Fibroblast of skin of abdomen (primary cell): Measurements from ENCODE around the gene TPRG1L.

Experiments used
- DNase-seq: peaks from one replicate; pipeline ENCODE4 v3.0.0-alpha.2; 2013

TPRG1L gene

DNA sequence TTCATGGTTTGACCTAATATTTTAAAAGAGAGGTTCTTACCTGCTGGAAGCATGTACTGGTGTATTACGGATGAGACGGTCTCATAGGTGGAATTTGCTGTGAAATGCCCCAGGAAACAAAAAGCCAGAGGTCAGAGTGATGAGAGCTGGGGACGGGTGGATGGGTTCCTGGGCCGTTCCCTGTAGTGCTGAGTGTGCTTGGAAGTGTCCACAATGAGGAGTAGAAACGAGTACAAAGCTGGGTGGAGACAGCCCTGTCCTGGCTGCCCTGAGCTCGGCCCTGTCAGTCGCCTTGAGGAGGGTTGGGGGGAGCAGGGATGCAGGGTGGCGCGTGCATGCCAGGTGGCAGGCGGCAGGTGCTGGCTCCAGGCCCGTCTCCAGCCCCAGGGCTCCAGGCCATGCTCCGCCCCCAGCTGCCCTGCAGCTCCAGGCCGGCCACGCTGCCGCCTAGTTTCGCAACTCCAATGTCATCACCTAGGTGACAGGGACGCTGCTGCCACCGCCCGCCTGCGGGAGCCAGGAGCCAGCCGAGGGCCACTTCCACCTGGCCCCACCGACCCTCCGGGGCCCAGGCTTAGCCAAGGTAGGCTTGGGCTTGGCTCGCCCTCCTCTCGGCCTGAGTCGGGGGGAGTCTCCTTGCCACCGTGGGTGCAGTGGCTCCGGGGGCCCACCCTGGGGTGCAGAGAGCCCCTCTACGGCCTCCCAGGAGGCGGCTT, 43.9 kb downstream of the TPRG1L start:
- DNase-seq: no peak

DNA sequence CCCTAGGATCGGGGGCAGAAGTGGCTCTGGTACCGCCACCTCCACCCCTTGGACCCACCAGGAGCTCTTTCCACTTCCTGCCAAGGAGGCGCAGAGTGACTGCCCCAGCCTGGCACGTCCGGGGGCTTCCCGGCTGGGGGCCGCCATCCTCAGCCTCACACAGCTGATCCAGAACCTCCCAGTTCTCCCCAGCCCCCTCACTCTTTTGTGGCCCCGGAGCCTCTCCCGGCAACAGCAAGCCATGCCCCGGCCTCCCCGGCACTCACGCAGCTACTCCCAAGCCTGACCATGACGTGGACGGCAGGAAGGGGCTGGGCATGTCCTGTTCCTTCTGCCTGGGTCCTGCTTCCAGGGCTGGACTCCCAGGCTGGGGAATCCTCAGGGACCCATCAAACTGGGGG, 44.6 kb downstream of the TPRG1L start:
- no peak for DNase-seq

DNA sequence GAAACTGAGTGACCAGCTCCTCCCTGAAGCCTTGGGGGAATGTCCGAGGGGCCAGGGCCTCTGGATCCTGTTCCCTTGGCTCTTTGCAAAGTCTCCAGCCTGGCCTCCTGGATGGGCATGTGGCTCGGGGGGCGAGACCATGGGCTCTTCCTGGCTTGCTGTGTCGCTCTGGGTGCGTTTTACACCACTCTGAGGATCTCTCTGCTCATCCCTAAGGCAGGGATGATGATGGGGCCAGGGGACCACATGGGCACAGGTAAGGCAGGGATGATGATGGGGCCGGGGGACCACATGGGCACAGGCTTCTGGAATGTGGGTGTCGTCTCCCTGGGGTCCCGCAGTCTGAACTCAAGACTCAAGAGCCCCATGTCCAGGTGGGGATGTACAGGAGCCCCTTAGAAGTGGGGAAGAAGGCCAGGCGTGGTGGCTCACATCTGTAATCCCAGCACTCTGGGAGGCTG, 45.2 kb downstream of the TPRG1L start:
- no peak for DNase-seq

DNA sequence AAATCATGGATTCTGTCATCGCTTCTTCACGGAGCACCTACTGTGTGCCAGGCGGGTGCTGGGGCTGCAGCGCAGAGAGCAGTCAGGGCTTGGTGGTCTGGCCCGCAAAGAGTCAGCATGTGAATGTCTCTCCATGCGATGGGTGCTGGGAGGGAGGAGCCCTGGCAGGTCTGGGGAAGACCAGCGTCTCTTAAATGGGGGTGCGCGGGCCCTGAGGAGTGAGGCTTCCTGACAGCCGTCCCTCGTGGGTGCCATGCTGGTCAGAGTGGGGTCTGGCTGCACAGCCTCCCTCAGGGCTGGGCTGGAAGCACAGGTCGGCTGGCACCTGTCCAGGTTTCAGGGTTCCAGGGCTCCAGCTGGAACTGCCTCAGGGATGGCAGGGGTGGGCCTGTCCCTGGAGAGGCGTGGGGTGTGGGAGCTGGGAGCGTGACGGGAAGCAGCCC, 46.0 kb downstream of the TPRG1L start:
- no peak for DNase-seq

DNA sequence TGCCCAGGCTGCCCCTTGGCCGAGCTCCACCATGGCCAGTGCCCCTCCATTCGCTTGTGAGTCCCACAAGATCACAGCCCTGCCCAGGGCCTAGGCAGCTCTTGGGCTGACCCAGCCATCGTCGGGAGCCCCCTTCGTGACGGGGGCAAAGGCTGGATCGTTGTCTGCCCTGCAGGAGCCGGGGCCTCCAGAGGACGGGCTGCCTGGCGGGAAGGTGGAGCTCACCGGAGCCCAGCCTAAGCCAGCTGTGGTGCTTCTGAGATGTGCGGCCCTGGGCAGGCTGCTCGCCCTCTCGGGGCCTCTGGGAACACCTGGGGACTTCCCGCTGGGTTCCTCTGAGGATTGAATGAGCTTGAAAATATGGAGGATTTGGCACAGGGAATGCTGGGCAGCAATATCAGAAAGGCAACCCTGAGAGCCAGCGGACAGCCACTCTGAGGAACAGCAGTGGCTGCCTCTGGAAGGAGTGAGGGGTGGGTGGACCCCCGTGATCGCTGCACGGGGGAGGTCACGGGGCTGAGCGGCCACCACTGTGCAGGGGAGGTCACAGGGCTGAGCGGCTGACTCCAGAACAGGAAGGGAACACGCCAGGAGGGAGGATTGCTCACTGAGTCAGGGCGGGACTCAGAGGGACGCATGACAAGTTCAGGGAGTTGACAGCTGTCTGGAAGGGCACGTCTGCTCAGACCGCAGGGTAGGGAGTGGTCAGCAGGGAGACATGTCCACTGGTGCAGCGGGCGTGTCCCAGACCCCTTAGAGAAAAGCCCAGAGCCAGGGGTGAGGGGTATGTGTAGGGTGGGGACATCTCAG, 46.8 kb downstream of the TPRG1L start:
- no peak for DNase-seq

DNA sequence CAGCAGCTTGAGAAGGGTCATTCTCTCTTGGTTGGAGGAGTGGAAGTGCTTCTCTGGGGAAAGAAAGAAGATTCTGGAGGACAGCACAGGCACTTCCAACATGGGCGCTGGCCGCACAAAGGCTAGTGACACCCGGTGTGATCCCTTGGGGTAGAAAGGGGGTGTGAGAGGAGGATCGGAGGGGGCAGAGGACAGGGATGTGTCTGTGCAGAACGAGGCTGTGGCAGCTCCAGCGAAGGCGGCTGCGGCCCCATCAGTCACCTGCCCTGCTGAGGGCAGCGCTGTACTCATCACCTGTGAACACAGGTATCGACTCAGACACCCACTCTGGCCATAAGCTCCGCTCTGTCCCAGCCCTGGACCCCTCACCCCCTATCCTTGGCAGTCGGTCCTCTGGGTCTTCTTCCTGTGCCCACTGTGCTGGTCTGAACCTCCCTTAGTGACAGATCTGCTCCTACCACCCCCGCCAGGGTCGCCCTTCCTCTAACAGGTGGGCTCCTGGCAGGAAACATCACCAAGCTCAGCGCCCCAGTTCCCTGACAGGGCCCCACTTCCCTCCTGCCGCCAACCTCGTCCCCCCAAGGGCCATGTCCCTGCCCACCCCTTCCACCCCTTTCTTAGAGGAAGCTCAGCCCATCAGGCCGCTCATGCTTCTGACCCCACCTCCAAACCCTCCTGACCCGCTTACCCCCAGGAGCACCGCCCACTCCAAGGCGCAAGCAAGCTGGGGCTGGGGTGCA, 47.6 kb downstream of the TPRG1L start:
- DNase-seq: no peak

DNA sequence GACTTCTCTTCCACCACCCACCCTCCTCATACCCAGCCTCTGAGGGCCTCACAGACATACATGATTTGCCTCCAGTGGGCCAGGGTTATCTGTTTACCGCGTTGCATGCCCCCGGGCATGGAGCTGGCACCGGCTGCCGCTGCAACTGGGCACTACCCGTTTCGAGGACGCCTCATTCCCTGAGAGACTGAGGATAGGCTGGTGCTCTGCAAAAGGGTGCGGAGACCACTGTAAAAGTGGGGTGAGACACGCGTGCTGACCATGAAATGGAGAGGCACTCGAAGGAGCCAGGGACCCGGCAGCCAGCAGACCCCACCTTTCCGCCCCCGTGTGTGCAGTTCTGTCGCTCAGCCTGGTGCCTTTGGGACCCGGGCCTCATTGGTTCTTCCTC, 48.2 kb downstream of the TPRG1L start:
- DNase-seq: no peak

DNA sequence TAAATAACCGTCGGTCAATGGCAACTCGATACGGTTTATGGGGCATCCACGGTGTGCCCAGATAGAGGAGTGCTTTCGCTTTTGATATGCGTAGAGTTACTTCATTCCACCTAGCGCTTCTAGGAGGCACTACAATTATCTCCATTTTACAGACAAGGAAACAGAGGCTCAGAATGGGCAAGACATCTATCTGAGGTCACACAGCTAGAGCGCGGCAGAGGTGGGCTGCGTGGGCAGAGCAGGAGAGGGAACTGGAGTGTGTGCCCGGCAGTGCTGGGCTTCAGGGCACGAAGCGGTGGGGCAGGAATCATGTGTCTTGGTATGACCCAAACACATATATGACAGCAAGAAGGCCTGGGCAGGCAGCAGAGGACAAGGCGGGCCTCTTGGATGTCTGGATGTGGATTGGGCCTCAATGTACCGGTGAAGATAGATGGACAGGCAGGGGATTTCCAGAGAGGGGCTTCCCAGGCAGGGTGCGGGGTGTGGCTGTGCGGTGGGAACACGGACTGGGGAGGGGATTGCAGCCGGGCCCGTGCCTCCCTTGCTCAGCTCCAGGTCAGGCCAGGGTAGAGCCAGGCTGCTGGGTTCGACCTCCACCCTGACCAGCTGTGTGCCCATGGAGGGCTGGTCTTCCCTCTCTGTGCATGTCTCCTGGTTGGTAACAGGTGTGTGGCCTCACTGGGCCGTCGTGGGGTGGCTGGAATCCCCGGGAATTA, 48.7 kb downstream of the TPRG1L start:
- no peak for DNase-seq

DNA sequence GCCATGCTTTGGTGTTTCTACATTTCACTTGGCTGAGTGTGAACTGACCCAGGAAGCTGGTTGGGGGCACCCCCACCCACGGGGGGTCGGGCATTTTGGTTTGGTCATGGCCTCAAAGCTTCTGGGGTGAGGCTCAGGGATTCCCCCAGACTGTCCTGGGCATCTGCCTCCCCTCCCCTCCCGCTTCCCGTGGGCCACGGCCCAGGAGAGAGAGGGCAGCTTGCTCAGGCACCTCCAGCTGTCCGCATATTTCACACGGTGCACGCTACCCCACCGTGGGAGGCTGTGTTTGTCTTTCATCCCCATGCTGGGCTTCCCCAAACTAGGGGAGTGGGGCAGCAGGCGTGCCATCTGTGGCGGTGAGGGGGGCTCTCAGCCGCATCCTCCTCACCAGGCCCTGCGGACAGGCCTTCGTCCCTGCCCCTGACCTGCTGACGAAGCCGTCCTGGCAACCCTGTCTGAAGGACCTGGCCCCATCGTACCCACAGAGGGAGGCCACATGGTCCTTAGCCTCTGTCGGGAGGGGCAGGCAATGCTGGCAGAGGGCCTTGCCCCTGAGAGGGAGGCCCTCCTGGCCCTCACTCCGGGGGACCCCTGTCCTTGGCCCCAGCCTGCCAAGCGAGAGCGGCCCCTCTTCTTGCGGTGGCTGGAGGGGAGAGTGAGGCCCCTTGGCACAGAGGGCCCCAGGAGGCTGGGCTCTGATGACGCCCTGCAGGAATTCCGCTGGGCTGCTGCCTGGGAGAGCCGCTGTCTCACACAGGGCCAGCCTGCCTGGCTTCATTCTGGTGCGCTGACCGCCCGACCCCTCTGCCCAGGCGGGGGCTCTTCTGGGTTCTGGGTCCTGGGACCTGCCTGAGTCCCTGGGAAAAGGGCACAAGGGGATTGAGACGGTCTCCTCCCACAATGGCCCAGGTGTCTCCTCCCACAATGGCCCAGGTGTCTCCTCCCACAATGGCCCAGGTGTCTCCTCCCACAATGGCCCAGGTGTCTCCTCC, 49.6 kb downstream of the TPRG1L start:
- no peak for DNase-seq

DNA sequence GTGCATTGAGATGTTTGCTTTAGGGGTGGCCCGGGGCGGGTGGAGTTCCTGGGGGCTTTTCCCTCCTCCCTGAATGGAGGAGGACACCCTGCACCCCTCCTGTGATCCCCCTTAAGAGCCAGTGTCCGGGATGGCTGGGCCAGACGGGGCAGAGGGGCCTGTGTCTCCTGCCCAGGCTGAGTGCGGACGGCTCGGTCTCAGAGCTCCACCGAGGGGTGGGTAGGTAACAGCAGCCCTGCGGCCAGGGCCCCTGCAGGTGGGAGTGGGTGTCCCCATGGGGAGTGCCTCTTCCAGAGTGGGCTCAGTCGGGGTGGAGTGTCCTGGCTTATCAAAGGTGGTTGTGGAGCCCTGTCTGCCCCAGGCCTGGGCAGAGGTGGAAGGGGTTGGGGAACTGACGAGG, 50.6 kb downstream of the TPRG1L start:
- no peak for DNase-seq

DNA sequence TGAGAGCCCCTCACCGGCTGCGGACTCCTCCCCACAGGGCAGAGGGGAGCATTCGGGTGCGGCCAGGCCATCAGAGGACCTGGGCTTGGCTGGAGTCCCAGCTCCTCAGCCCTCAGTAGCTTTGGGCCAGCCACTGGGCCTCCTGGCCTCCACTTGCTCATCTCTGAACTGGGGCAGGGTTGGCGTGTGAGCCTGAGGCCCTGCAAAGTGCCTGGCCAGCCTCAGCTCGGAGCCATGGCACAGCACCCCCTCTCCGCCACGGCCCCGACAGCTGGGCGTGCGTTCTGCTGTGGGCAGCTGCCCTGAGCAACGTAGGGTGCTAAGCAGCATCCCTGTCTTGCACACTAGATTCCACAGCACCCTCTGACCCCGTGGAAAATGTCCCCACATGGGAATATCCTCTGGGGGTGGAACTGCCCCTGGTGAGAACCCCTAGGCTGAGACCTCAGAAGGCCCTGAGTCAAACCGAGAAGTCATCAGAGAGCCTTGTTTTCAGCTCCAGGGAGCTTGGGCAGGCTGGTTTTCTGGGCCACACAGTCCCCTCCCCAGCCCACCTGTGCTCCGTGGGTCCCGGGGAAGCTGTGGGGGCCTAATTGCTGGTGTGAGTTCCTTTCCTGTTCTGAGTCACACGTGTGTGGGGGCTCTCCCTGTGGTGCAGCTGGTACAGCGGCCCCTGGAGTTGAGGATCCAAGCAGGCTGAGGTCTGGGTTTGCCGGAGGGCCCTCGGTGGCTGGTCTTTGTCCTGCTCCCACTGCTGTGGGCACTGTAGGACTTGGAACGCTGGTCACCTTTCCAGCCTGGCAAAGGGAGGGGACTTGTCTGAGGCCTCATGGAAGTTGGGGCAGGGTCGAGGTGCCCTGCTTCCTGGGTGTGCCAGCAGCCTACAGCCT, 52.0 kb downstream of the TPRG1L start:
- no peak for DNase-seq

DNA sequence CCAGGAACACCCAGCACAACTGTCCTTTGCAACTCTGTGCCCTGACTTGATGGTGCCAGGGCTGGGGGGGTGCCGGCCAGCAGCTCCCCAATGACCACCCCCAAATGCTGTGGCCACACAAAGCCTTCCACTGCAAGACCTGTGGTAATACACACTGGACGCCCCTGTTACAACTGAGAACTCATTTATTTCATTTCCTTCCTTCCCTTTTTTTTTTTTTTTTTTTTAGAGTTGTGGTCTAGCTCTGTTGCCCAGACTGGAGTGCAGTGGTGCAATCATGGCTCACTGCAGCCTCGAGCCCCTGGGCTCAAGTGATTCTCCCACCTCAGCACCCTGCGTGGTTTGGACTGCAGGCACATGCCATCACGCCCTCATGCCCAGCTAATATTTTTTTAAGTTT, 52.7 kb downstream of the TPRG1L start:
- DNase-seq: no peak

DNA sequence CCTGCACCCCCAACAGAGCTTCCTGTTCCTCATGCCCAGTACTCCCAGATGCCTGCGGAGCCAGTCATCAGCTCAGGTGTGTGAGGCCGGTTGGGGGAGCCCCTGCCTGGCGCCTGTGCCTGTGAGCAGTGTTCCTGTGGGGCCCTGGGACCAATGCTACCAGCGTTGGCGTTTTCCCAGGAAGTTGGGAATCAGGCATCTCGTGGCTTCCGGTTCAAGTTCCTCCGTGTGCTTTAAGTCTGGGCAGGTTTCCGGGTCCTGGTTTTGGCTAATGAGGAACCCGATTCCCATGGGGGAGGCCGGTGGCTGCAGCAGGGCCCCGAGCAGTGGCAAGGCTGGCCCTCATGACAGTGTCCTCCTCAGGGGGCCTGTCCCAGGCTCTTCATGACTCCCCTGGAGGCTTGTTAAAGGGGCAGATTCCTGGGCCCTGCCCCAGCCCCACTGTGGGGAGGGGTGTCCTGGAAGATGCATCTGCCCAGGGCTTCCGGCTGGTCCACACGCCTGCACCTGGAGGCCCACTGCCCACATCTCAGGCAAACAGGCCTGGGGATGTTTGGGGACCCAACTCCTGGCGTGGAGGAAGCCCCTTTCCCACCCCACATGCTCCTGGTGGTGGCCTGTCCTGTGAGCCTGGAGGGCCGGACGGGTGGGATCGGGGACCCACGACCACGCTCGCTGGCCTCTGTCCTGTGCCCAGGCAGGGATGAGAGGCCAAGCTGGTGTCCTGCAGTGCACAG, 53.7 kb downstream of the TPRG1L start:
- no peak for DNase-seq

DNA sequence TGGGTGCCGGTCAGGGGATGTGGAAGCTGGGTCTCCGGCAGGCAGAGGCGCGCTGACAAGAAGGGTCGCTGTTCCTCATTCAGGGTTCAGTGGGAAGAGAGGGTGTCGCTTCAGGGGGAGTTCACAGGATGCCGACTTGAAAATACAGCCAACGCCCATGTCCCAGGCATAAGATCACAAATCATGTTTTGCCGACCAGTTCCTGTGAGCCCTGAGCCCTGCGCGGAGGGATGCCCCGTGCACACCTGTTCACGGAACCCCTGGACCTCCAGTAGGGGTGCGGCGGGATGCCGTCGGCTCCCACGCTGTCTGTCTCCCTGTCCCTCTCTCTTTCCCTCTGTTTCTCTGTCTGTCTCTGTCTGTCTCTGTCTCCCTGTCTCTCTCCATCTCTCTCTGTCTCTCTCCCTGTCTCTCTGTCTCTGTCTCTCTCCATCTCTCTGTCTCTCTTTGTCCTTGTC, 54.3 kb downstream of the TPRG1L start:
- DNase-seq: no peak
